CD4-positive, alpha-beta T cell treated with Interleukin-10 for 1 hour (primary cell): ENCODE results near the gene VWCE.
A peak's percentile ranks its signal among the peaks of the same experiment; 100 is the strongest.
"Not testable (repeated sequence)": the region's sequence is repeated elsewhere in the genome, so short reads cannot be mapped to it uniquely, and the experiment has no call there.

Source experiments
- DNase-seq: peaks from one replicate; pipeline ENCODE4 v3.0.0-alpha.2; 2020

VWCE gene

GRCh38 chr11:61279934-61280659 is 15.0 kb downstream of the VWCE start:
- DNase-seq, result no peak

- DNase-seq, result no peak
Measured at GRCh38 chr11:61278001-61278470, 17.1 kb downstream of the VWCE start.

- DNase-seq, result no peak
Measured at GRCh38 chr11:61277186-61278000, 17.7 kb downstream of the VWCE start.

- no peak for DNase-seq
Measured at GRCh38 chr11:61275191-61275590, 19.9 kb downstream of the VWCE start.

GRCh38 chr11:61274084-61274483 is 21.0 kb downstream of the VWCE start:
- no peak for DNase-seq

GRCh38 chr11:61273178-61274078 is 21.7 kb downstream of the VWCE start:
- DNase-seq, result no peak

- no peak for DNase-seq
Measured at GRCh38 chr11:61272731-61273130, 22.4 kb downstream of the VWCE start.

GRCh38 chr11:61270354-61271076 is 24.6 kb downstream of the VWCE start:
- DNase-seq, result no peak

- no peak for DNase-seq
Measured at GRCh38 chr11:61268588-61269250, 26.4 kb downstream of the VWCE start.

- DNase-seq, result no peak
Measured at GRCh38 chr11:61267437-61267841, 27.7 kb downstream of the VWCE start.

- DNase-seq, result no peak
Measured at GRCh38 chr11:61266602-61267001, 28.5 kb downstream of the VWCE start.

GRCh38 chr11:61265357-61265756 is 29.8 kb downstream of the VWCE start:
- DNase-seq, result no peak

- DNase-seq, result no peak
Measured at GRCh38 chr11:61264795-61265194, 30.3 kb downstream of the VWCE start.

GRCh38 chr11:61264371-61264770 is 30.7 kb downstream of the VWCE start:
- DNase-seq, result no peak

- DNase-seq, result no peak
Measured at GRCh38 chr11:61259363-61259762, 35.8 kb downstream of the VWCE start.

GRCh38 chr11:61258546-61258945 is 36.6 kb downstream of the VWCE start:
- DNase-seq, result no peak

- DNase-seq, result no peak
Measured at GRCh38 chr11:61256710-61257482, 38.2 kb downstream of the VWCE start.

GRCh38 chr11:61254403-61255025 is 40.6 kb downstream of the VWCE start:
- DNase-seq, result peak; percentile 62

GRCh38 chr11:61252332-61252731 is 42.8 kb downstream of the VWCE start:
- DNase-seq, result not testable (repeated sequence)
